COR-L47 (cell line): Measurements from ENCODE around the gene ADORA1.

Source experiments
- DNase-seq: peaks from one replicate; lab custom pipeline; 2025; lab: John Stamatoyannopoulos, UW

Gene ADORA1

GRCh38 chr1:203186446-203187303 lies 59.1 kb downstream of the ADORA1 start, which contains the start of gene CHI3L1:
CHI3L1 (minus strand) TSS chr1:203186704; CDS start chr1:203186623, 81 bp downstream.
- DNase-seq = no peak

GRCh38 chr1:203187304-203187685 lies 59.8 kb downstream of the ADORA1 start:
- DNase-seq = no peak

- no peak for DNase-seq
These were observed 60.3 kb downstream of the ADORA1 start for GRCh38 chr1:203187689-203188264.

GRCh38 chr1:203188686-203189232 lies 61.2 kb downstream of the ADORA1 start:
- DNase-seq = no peak

- no peak for DNase-seq
These were observed 62.4 kb downstream of the ADORA1 start for GRCh38 chr1:203189951-203190352.

- no peak for DNase-seq
These were observed 63.4 kb downstream of the ADORA1 start for GRCh38 chr1:203190949-203191348.

GRCh38 chr1:203196371-203196770 lies 68.8 kb downstream of the ADORA1 start:
- no peak for DNase-seq

- DNase-seq = no peak
These were observed 70.1 kb downstream of the ADORA1 start for GRCh38 chr1:203197625-203198024.

GRCh38 chr1:203199002-203199401 lies 71.5 kb downstream of the ADORA1 start:
- DNase-seq = no peak

GRCh38 chr1:203199481-203199815 lies 71.9 kb downstream of the ADORA1 start:
- no peak for DNase-seq

- DNase-seq = no peak
These were observed 72.5 kb downstream of the ADORA1 start for GRCh38 chr1:203199816-203200571.

- no peak for DNase-seq
These were observed 73.4 kb downstream of the ADORA1 start for GRCh38 chr1:203200916-203201315.

- DNase-seq = no peak
These were observed 74.1 kb downstream of the ADORA1 start for GRCh38 chr1:203201516-203202205.

- DNase-seq = no peak
These were observed 75.1 kb downstream of the ADORA1 start for GRCh38 chr1:203202431-203203245.

- no peak for DNase-seq
These were observed 77.2 kb downstream of the ADORA1 start for GRCh38 chr1:203204756-203205155.

GRCh38 chr1:203206129-203206687 lies 78.7 kb downstream of the ADORA1 start:
- DNase-seq = no peak

- no peak for DNase-seq
These were observed 80.2 kb downstream of the ADORA1 start for GRCh38 chr1:203207751-203208150.

GRCh38 chr1:203208181-203208580 lies 80.7 kb downstream of the ADORA1 start:
- no peak for DNase-seq

- no peak for DNase-seq
These were observed 82.8 kb downstream of the ADORA1 start for GRCh38 chr1:203210350-203210749.

GRCh38 chr1:203210988-203211387 lies 83.5 kb downstream of the ADORA1 start:
- DNase-seq = no peak

- no peak for DNase-seq
These were observed 84.3 kb downstream of the ADORA1 start for GRCh38 chr1:203211812-203212211.
